Activated effector memory CD4-positive, alpha-beta T cell treated with Interleukin-2 at 50 U/mL for 16 hours (primary cell): Measurements from ENCODE around the gene CFAP210.
A peak's percentile ranks its signal among the peaks of the same experiment; 100 is the strongest.

Experiments
- DNase-seq: peaks from one replicate; pipeline ENCODE4 v3.0.0-alpha.2; 2020

Gene CFAP210

DNA sequence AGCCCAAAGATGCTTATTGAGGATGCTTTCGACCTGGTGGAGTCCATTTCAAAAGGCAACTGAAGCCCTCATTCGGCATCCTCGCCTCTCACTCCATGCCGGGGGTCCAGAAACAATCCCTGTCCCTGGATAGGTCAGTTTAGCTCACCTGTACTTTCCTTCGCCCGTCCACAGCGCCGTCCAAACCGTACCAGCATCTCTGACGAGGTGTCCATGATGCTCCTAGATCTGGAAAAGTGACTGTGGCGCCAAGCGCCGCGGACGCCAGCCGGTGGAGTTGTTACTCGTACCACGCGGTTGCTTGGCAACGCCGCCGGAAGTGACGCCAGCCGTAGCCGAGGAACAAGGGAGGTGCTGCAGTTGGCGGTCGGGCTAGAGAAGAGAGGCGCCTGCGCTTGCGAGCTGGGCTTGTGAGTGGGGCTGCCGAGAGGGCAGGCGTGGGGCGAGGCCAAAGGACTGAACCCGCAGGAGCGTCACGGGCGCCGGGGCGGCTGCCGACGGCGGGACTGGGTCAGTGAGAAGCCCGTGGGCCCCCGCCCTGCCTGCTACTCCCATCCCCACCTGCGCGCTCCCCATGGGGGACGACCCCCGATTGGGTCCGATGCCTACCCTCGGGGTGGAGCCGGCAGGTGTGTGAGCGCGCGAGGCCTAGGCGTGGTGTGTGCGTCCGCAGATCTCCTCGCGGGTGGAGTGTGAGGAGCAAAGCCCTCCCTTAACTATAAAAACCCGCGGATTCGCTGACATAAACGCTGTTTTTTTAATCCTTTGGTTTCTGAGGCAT, at the start of gene CFAP210, which contains the start of gene PHOSPHO2:
CFAP210 (minus strand) TSS at position 293 of the 781 bp plus-strand sequence; CDS start at position 215, 78 bp downstream.
PHOSPHO2 (plus strand) TSS at position 357 of the 781 bp plus-strand sequence. CDS start 6,503 bp downstream, outside the sequence.
- peak; percentile 96 for DNase-seq

GRCh38 chr2:169743549-169743948, 49.3 kb upstream of the CFAP210 start:
- DNase-seq = no peak

GRCh38 chr2:169739351-169739750, 45.1 kb upstream of the CFAP210 start:
- DNase-seq = no peak

GRCh38 chr2:169738566-169739229, 44.5 kb upstream of the CFAP210 start:
- no peak for DNase-seq

DNA sequence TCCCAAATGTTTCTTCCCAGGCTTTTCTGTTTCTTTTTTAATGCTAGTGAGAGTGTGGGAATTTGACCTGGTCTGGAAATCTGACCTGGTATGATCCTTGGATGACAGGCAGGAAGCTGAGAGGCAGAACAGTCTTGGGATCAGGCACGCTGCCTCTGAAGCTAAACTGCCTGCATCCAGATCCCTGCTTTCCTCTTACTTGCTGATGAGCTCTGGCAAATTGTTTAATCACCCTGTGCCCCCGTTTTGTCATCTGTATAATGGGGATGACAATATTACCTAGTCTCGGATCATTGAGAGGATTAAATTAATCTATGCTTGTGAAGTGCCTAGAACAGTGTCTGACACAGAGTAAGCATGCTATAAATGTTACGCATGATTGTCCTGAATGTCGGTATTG, 42.7 kb upstream of the CFAP210 start:
- no peak for DNase-seq

DNA sequence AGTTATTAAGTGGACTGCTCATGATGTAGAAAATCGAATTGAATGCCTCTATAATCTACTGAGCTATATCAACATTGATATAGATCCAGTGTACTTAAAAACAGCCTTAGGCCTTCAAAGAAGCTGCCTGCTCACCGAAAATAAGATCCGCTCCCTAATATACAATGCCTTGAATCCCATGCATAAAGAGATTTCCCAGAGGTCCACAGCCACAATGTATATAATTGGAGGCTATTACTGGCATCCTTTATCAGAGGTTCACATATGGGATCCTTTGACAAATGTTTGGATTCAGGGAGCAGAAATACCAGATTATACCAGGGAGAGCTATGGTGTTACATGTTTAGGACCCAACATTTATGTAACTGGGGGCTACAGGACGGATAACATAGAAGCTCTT, 41.4 kb upstream of the CFAP210 start:
- no peak for DNase-seq

DNA sequence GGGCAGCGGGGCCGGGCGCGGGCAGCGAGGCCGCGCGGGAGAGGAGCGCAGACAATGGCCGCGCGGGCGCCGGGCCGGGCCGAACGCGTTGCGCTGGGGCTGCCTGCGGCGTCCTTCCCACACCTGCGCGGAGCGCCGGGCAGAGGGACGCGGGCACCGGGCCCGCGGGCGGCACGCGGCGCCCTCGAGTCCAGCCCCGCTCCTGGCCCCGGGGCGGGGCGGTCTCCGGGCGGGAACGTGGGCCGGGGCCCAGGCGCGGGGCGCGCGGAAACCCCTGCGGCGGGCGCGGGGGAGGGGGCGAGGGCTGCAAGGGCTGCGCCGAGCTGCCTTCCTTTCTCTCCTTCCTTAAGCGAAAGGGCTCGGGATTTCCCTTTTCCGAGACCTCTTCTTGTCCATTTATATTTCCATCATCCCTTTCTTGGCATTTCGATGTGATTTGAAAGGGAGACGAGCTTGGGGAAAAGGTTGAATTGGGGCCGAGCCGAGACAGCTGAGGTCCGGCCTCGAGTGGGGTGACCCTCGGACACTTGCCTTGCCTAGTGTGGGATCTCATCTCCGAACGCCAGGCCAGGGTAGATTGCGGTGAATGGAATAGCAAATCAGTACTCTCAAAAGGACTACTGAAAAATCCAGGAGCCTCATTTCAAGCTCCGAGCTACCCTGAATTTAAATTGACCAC, 40.1 kb upstream of the CFAP210 start:
- no peak for DNase-seq

GRCh38 chr2:169732583-169733358, 38.6 kb upstream of the CFAP210 start:
- DNase-seq = no peak

DNA sequence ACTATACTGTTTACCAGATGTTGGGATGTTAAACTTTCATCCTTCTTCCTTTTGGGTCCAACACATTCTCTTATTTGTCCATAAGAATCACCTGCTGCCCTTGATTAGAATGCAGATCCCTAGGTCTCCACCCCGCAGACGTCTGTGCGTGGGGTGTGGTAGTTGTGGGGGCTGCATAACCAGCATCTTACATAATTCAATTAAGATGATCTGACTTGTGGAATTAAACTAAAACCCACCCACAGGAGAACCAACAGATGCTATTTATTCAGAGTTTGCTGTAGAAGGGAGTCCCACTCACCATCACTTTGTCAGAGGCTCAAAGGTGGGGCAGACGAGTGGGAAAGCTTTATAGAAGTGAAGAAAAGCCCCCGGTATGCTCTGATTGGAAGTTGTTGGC, 37.9 kb upstream of the CFAP210 start:
- DNase-seq = no peak

- no peak for DNase-seq
These were observed 35.0 kb upstream of the CFAP210 start for GRCh38 chr2:169729274-169729605.

- no peak for DNase-seq
These were observed 32.9 kb upstream of the CFAP210 start for GRCh38 chr2:169727065-169727464.

- DNase-seq = no peak
These were observed 26.8 kb upstream of the CFAP210 start for GRCh38 chr2:169721016-169721415.

DNA sequence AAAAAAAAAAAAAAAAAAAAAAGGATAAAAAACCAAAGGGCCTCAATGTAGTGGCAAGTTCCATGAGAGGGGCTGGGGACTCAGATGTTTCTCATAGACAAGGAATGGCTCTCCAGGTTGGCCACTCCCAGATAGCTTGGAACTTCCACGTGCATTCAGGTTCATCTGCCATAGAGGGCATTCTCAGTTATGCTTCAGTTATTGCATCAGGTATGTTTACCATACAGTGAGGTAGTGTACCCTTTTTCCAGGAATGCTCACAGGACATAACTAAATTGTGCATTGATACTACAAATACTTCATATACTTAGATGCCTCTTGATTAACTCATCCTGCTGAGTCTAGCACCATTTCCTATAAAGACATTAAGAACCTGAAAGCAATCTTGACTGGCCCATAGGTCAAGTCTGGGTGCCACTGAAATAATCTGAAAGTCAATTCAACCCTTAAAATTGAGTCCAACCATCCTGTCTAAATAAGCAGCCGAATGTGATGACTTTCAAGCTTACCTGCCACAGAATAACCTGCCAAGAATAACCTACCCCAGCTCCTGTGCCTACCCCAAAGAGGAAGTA, 24.8 kb upstream of the CFAP210 start:
- DNase-seq = no peak

GRCh38 chr2:169717691-169718063, 23.5 kb upstream of the CFAP210 start:
- DNase-seq = no peak

- DNase-seq = no peak
These were observed 22.9 kb upstream of the CFAP210 start for GRCh38 chr2:169716938-169717690.

- no peak for DNase-seq
These were observed 22.2 kb upstream of the CFAP210 start for GRCh38 chr2:169716238-169716886.

- no peak for DNase-seq
These were observed 21.4 kb upstream of the CFAP210 start for GRCh38 chr2:169715379-169716237.

DNA sequence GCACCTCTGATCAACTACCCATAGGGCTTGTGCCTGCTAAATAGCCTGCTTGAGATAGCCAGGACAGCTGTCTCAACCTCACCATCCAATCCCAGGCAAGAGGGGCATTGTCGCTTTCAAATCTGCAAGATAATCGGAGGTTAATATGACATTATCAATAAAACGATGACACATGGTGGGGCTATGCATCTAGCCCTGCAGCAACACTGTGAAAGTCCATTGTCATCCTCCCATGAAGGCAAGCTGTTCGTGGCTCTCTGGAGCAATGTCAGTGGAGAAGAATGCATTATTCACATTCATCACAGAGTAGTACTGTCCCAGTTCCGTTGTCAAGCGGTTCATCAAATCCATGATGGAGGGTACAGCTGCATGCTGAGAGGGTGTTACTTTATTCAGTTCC, 20.5 kb upstream of the CFAP210 start:
- no peak for DNase-seq

DNA sequence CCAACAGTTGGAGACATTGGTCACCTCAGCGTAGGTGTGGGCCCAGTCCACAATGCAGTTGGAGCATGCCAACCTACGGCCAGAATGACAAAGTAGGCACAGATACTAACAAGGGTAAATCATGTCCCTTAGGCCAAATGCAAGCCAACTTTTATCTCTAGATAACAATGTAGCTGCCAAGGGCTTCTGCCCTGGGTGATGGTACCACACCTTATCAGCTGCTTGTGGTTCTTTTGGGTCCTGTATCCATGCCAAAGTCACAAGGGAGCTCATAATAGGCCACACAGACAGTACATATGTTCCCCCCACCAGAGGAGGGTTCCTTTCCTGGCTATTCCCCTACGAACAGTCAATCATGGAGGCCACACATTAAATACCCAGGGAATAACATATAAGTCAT, 19.1 kb upstream of the CFAP210 start:
- DNase-seq = no peak

- DNase-seq = no peak
These were observed 18.6 kb upstream of the CFAP210 start for GRCh38 chr2:169712791-169713227.
